Fibroblast of pulmonary artery (primary cell): ENCODE data around the gene ANKRD33B.

Experiments
- DNase-seq: peaks from one replicate; pipeline ENCODE4 v3.0.0-alpha.2; 2010; ENCODE audit warnings: low read depth
- H3K4me3 ChIP-seq: replicated peaks from 2 replicates; pipeline ENCODE4 v1.5.1; 2011; ENCODE audit warnings: low read depth, mild to moderate bottlenecking, control low read depth, low read length, moderate library complexity
- CTCF ChIP-seq: IDR thresholded peaks from 2 replicates; pipeline ENCODE4 v1.5.1; 2011; ENCODE audit warnings: mild to moderate bottlenecking, control low read depth, low read length, inconsistent platforms; ENCODE audit errors: missing control alignments

The ANKRD33B gene

GRCh38 chr5:10675177-10675700, 111.4 kb downstream of the ANKRD33B start:
- no peak for DNase-seq
- TF ChIP-seq CTCF = no peak

GRCh38 chr5:10676224-10676623, 112.4 kb downstream of the ANKRD33B start:
- TF ChIP-seq CTCF = no peak
- DNase-seq = no peak
- no peak overlapping the region for H3K4me3 ChIP-seq

More at GRCh38 chr5:10675177-10675700, 111.4 kb downstream of the ANKRD33B start:
- no peak overlapping the region for H3K4me3 ChIP-seq

- H3K4me3 ChIP-seq = no peak overlapping the region
- DNase-seq = no peak
- TF ChIP-seq CTCF = no peak
Measured at GRCh38 chr5:10676946-10677345, 113.1 kb downstream of the ANKRD33B start.

GRCh38 chr5:10677533-10677932, 113.7 kb downstream of the ANKRD33B start:
- no peak overlapping the region for H3K4me3 ChIP-seq
- no peak for DNase-seq
- no peak for TF ChIP-seq CTCF

- no peak for DNase-seq
- TF ChIP-seq CTCF = no peak
- no peak overlapping the region for H3K4me3 ChIP-seq
Measured at GRCh38 chr5:10678244-10678643, 114.4 kb downstream of the ANKRD33B start.

GRCh38 chr5:10679336-10679988, 115.6 kb downstream of the ANKRD33B start:
- DNase-seq = no peak
- no peak overlapping the region for H3K4me3 ChIP-seq
- no peak for TF ChIP-seq CTCF
